ENCODE measurements around the gene CCDC78.

CCDC78 gene

DNA sequence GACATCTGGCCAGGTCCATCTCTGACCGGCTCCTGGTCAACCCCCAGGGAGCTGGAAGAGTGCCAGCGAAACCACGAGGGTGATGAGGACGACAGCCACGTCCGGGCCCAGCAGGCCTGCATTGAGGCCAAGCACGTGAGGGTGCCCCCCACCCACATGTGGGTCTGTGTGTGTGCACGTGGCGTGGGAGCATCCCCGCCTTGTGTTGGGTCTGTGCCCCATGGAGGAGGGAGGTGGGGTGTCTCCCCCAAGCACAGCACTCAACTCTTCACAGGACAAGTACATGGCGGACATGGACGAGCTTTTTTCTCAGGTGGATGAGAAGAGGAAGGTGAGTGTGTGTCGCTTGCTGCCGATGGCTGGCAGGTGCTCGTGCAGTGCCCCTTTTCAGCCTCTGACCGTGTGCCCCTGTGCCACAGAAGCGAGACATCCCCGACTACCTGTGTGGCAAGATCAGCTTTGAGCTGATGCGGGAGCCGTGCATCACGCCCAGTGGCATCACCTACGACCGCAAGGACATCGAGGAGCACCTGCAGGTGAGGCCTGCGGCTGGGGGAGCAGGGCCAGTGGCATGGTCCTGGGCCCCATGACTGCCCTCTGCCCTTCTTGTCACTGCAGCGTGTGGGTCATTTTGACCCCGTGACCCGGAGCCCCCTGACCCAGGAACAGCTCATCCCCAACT lies 44.4 kb downstream of the CCDC78 start:
- no peak overlapping the region for H3K9ac ChIP-seq (ENCODE audit: low read depth, low read length, poor library complexity)
- peak overlapping the region; percentile 99 for H3K23ac ChIP-seq (ENCODE audit: low read depth, low read length, poor library complexity)
- H3K18ac ChIP-seq (ENCODE audit: low read length), result no peak overlapping the region
- H2AFZ ChIP-seq (ENCODE audit: low read length), result no peak overlapping the region
- no peak overlapping the region for H2BK15ac ChIP-seq (ENCODE audit: low read length)
- no peak overlapping the region for H2BK120ac ChIP-seq (ENCODE audit: low read depth, low read length)
- H3K4me1 ChIP-seq (ENCODE audit: control insufficient read depth in 2 of 2, insufficient read depth in 1 of 2, low read depth in 1 of 2, low read length in 2 of 2), result peaks cover 7 to 21% of the 10 kb centered on the region in 2 donors
- peaks cover 35 to 54% of the 10 kb centered on the region in 2 donors for H3K36me3 ChIP-seq (replicated peaks in 1 of 2; ENCODE audit: control insufficient read depth in 2 of 2, insufficient read depth in 2 of 2, low read length in 2 of 2)
- no peaks in the 10 kb centered on the region for H3K27me3 ChIP-seq (ENCODE audit: control insufficient read depth in 3 of 3, insufficient read depth in 3 of 3, low read depth in 1 of 3, low read length in 3 of 3)
- no peak overlapping the region for H4K91ac ChIP-seq (ENCODE audit: low read depth, low read length, poor library complexity)
- peak overlapping the region; percentile 0 for H4K8ac ChIP-seq (ENCODE audit: low read depth, low read length)
- DNase-seq (ENCODE audit: low spot score), result no peak
- H3K4ac ChIP-seq (ENCODE audit: low read length), result no peak overlapping the region
- no CpG with 5 or more reads among the region's 28 CpGs for WGBS, 2 donors (ENCODE audit: extremely low coverage in 2 of 2, insufficient read length in 2 of 2, insufficient replicate concordance in 1 of 2)
- H3K4me3 ChIP-seq (ENCODE audit: low read length in 2 of 2), result peak overlapping the region; percentile 8 to 87
- H2BK12ac ChIP-seq (ENCODE audit: low read length), result no peak overlapping the region
- H2BK5ac ChIP-seq (ENCODE audit: low read length), result no peak overlapping the region
- no peak overlapping the region for H2AK5ac ChIP-seq (ENCODE audit: low read depth, low read length)
- no peak overlapping the region for H3K14ac ChIP-seq (ENCODE audit: low read length)
- peaks cover 31% of the 10 kb centered on the region for H3K79me1 ChIP-seq (ENCODE audit: low read depth, low read length)
- H3K27ac ChIP-seq (replicated peaks; ENCODE audit: low read length), result no peak overlapping the region
- peaks cover 0 to 2% of the 10 kb centered on the region in 2 donors for H3K9me3 ChIP-seq (replicated peaks in 1 of 2; ENCODE audit: control insufficient read depth in 2 of 2, insufficient read depth in 1 of 2, low read depth in 1 of 2, low read length in 2 of 2)
- H3K4me2 ChIP-seq (ENCODE audit: insufficient read depth, low read length, poor library complexity, severe bottlenecking), result no peak overlapping the region

DNA sequence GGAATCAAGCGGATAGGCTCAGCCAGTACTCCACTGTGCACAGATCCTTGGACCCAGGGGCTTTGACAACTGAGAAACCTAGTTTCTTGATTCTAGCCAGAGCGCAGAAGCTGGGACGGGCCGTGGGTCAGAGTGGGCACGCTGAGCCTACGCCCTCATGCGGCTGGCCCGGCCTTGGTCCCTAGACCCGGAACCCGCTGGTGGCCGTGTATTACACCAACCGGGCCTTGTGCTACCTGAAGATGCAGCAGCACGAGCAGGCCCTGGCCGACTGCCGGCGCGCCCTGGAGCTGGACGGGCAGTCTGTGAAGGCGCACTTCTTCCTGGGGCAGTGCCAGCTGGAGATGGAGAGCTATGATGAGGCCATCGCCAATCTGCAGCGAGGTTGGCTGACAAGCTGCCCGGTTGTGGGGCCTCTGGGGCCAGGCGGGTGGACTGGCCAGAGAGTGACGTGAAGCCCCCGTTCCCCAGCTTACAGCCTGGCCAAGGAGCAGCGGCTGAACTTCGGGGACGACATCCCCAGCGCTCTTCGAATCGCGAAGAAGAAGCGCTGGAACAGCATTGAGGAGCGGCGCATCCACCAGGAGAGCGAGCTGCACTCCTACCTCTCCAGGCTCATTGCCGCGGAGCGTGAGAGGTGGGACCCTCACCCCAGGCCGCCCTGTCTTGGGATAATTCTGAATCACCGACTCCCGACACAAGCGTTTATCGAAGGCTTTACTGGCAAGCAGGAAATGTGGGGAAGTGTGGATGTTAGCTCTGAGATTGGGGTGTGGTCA lies 45.1 kb downstream of the CCDC78 start:
- H3K4ac ChIP-seq (ENCODE audit: low read length), result no peak overlapping the region
- WGBS, 2 donors (ENCODE audit: extremely low coverage in 2 of 2, insufficient read length in 2 of 2, insufficient replicate concordance in 1 of 2), result no CpG with 5 or more reads among the region's 44 CpGs
- no peak overlapping the region for H2BK12ac ChIP-seq (ENCODE audit: low read length)
- H3K27me3 ChIP-seq (ENCODE audit: control insufficient read depth in 3 of 3, insufficient read depth in 3 of 3, low read depth in 1 of 3, low read length in 3 of 3), result peaks cover 0 to 2% (median 0%) of the 10 kb centered on the region in 3 experiments
- H3K9ac ChIP-seq (ENCODE audit: low read depth, low read length, poor library complexity), result peak overlapping the region; percentile 90
- peak overlapping the region; percentile 96 for H3K4me2 ChIP-seq (ENCODE audit: insufficient read depth, low read length, poor library complexity, severe bottlenecking)
- peak overlapping the region; percentile 87 to 98 for H3K4me3 ChIP-seq (ENCODE audit: low read length in 2 of 2)
- H2BK15ac ChIP-seq (ENCODE audit: low read length), result no peak overlapping the region
- H2BK5ac ChIP-seq (ENCODE audit: low read length), result peak overlapping the region; percentile 35
- no peak overlapping the region for H3K27ac ChIP-seq (replicated peaks; ENCODE audit: low read length)
- peak overlapping the region; percentile 61 for H3K14ac ChIP-seq (ENCODE audit: low read length)
- H3K23ac ChIP-seq (ENCODE audit: low read depth, low read length, poor library complexity), result peak overlapping the region; percentile 68
- H3K36me3 ChIP-seq (replicated peaks in 1 of 2; ENCODE audit: control insufficient read depth in 2 of 2, insufficient read depth in 2 of 2, low read length in 2 of 2), result peaks cover 30 to 46% of the 10 kb centered on the region in 2 donors
- H3K18ac ChIP-seq (ENCODE audit: low read length), result no peak overlapping the region
- peak overlapping the region; percentile 52 for H4K8ac ChIP-seq (ENCODE audit: low read depth, low read length)
- peaks cover 0 to 2% of the 10 kb centered on the region in 2 donors for H3K9me3 ChIP-seq (replicated peaks in 1 of 2; ENCODE audit: control insufficient read depth in 2 of 2, insufficient read depth in 1 of 2, low read depth in 1 of 2, low read length in 2 of 2)
- H3K4me1 ChIP-seq (ENCODE audit: control insufficient read depth in 2 of 2, insufficient read depth in 1 of 2, low read depth in 1 of 2, low read length in 2 of 2), result peaks cover 7 to 21% of the 10 kb centered on the region in 2 donors
- peak overlapping the region; percentile 86 for H2AK5ac ChIP-seq (ENCODE audit: low read depth, low read length)
- H4K91ac ChIP-seq (ENCODE audit: low read depth, low read length, poor library complexity), result no peak overlapping the region
- H2BK120ac ChIP-seq (ENCODE audit: low read depth, low read length), result no peak overlapping the region
- peaks cover 31% of the 10 kb centered on the region for H3K79me1 ChIP-seq (ENCODE audit: low read depth, low read length)
- H2AFZ ChIP-seq (ENCODE audit: low read length), result no peak overlapping the region
- no peak for DNase-seq (ENCODE audit: low spot score)

DNA sequence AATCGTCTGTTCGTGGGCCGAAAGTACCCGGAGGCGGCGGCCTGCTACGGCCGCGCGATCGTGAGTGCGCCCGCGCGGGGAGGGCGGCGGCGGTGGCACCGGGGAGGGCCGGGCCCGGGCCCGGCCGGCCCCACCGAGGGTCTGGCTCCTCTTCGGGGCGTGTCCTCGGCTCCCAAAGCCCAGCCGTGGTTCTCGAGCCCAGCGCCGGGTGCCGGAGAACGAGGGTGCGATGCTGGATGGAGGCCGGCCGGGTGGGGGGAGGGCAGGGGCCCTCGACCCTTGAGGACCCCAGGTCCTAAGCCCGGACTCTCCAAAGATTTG lies 45.7 kb downstream of the CCDC78 start:
- H3K27ac ChIP-seq (replicated peaks; ENCODE audit: low read length), result peak overlapping the region; percentile 93
- no CpG with 5 or more reads among the region's 38 CpGs for WGBS, 2 donors (ENCODE audit: extremely low coverage in 2 of 2, insufficient read length in 2 of 2, insufficient replicate concordance in 1 of 2)

More for the DNA sequence above, 45.7 kb downstream of the CCDC78 start:
- Histone ChIP-seq H3K4me1 (ENCODE audit: control insufficient read depth in 2 of 2, insufficient read depth in 1 of 2, low read depth in 1 of 2, low read length in 2 of 2) (peaks cover 7 to 21% of the 10 kb centered on the region in 2 donors), H3K27me3 (ENCODE audit: control insufficient read depth in 3 of 3, insufficient read depth in 3 of 3, low read depth in 1 of 3, low read length in 3 of 3) (peaks cover 0 to 6% (median 0%) of the 10 kb centered on the region in 3 experiments), H2BK15ac (ENCODE audit: low read length) (no peak overlapping the region), H2BK120ac (ENCODE audit: low read depth, low read length) (no peak overlapping the region), H3K18ac (ENCODE audit: low read length) (peak overlapping the region; percentile 99), H3K79me1 (ENCODE audit: low read depth, low read length) (peaks cover 31% of the 10 kb centered on the region), H2AFZ (ENCODE audit: low read length) (peak overlapping the region; percentile 95), H4K8ac (ENCODE audit: low read depth, low read length) (no peak overlapping the region), H3K14ac (ENCODE audit: low read length) (peak overlapping the region; percentile 61), H4K91ac (ENCODE audit: low read depth, low read length, poor library complexity) (no peak overlapping the region), H2AK5ac (ENCODE audit: low read depth, low read length) (peak overlapping the region; percentile 86), H3K23ac (ENCODE audit: low read depth, low read length, poor library complexity) (peak overlapping the region; percentile 98), H3K9me3 (replicated peaks in 1 of 2; ENCODE audit: control insufficient read depth in 2 of 2, insufficient read depth in 1 of 2, low read depth in 1 of 2, low read length in 2 of 2) (peaks cover 0 to 2% of the 10 kb centered on the region in 2 donors), H3K9ac (ENCODE audit: low read depth, low read length, poor library complexity) (peak overlapping the region; percentile 94), H3K36me3 (replicated peaks in 1 of 2; ENCODE audit: control insufficient read depth in 2 of 2, insufficient read depth in 2 of 2, low read length in 2 of 2) (peaks cover 29 to 41% of the 10 kb centered on the region in 2 donors), H3K4me3 (ENCODE audit: low read length in 2 of 2) (peak overlapping the region; percentile 87 to 98), H3K4me2 (ENCODE audit: insufficient read depth, low read length, poor library complexity, severe bottlenecking) (peak overlapping the region; percentile 96), H2BK12ac (ENCODE audit: low read length) (no peak overlapping the region), H2BK5ac (ENCODE audit: low read length) (peak overlapping the region; percentile 82), H3K4ac (ENCODE audit: low read length) (no peak overlapping the region)
- DNase-seq (ENCODE audit: low spot score), result no peak

All from neuronal stem cell (in vitro differentiated cells).